SW480 (cell line): ENCODE results near the gene EPG5.
"Not testable (repeated sequence)": the region's sequence is repeated elsewhere in the genome, so short reads cannot be mapped to it uniquely, and the experiment has no call there.

Experiments used
- DNase-seq: peaks from one replicate; pipeline ENCODE4 v3.0.0-alpha.2; 2016; ENCODE audit warnings: low spot score

Gene EPG5

GRCh38 chr18:45836242-45837205 lies 130.6 kb downstream of the EPG5 start:
- no peak for DNase-seq

- no peak for DNase-seq
These were observed 132.0 kb downstream of the EPG5 start for GRCh38 chr18:45835057-45835636.

- DNase-seq = no peak
These were observed 132.8 kb downstream of the EPG5 start for GRCh38 chr18:45834306-45834705.

GRCh38 chr18:45833846-45834245 lies 133.3 kb downstream of the EPG5 start:
- DNase-seq = no peak

GRCh38 chr18:45830917-45831316 lies 136.2 kb downstream of the EPG5 start:
- no peak for DNase-seq

- no peak for DNase-seq
These were observed 137.3 kb downstream of the EPG5 start for GRCh38 chr18:45829855-45830254.

GRCh38 chr18:45828917-45829811 lies 138.0 kb downstream of the EPG5 start:
- peak; percentile 39 for DNase-seq

- DNase-seq = not testable (repeated sequence)
These were observed 140.4 kb downstream of the EPG5 start for GRCh38 chr18:45826716-45827115.

GRCh38 chr18:45826084-45826483 lies 141.0 kb downstream of the EPG5 start:
- no peak for DNase-seq

- DNase-seq = no peak
These were observed 141.7 kb downstream of the EPG5 start, which contains the start of gene SIGLEC15 for GRCh38 chr18:45825258-45826044. SIGLEC15 (plus strand) TSS chr18:45825675; CDS start chr18:45825729, 54 bp downstream.

- DNase-seq = no peak
These were observed 145.4 kb downstream of the EPG5 start for GRCh38 chr18:45821711-45822110.

GRCh38 chr18:45821026-45821425 lies 146.1 kb downstream of the EPG5 start:
- no peak for DNase-seq

- no peak for DNase-seq
These were observed 146.9 kb downstream of the EPG5 start for GRCh38 chr18:45820106-45820745.

- DNase-seq = not testable (repeated sequence)
These were observed 148.4 kb downstream of the EPG5 start for GRCh38 chr18:45818765-45819164.

GRCh38 chr18:45817543-45817942 lies 149.6 kb downstream of the EPG5 start:
- no peak for DNase-seq

- DNase-seq = not testable (repeated sequence)
These were observed 152.4 kb downstream of the EPG5 start for GRCh38 chr18:45814733-45815132.

GRCh38 chr18:45807144-45807543 lies 160.0 kb downstream of the EPG5 start:
- not testable (repeated sequence) for DNase-seq

GRCh38 chr18:45806226-45806625 lies 160.9 kb downstream of the EPG5 start:
- DNase-seq = no peak

GRCh38 chr18:45805551-45805950 lies 161.6 kb downstream of the EPG5 start:
- no peak for DNase-seq

- peak; percentile 27 for DNase-seq
These were observed 164.2 kb downstream of the EPG5 start for GRCh38 chr18:45802814-45803492.
